Measurements from ENCODE around the gene CPED1. TPM values are rescaled to one million over a fixed set of nuclear protein-coding genes. Genes with fewer than 3 reads are reported as not detected.

The CPED1 gene
- total and polyA plus RNA-seq, 7 donors = 1.2 to 120 (median 79.6) TPM

GRCh38 chr7:121266307-121266894 lies 277.9 kb downstream of the CPED1 start:
- H3K27me3 ChIP-seq = no peaks in the 10 kb centered on the region
- H3K4me1 ChIP-seq = peaks cover 0 to 3% (median 0%) of the 10 kb centered on the region in 4 donors
- no peak overlapping the region for H3K4me3 ChIP-seq
- 80 to 85% methylated on average over 3 of the region's 3 CpGs for WGBS, 2 donors
- intact Hi-C loops (cut with DNase I) = no loop called here
- peaks cover 0 to 40% (median 5%) of the 10 kb centered on the region in 4 donors for H3K36me3 ChIP-seq
- TF ChIP-seq POLR2AphosphoS5 (IDR thresholded peaks at IDR 0.05) (no peak), EP300 (IDR thresholded peaks at IDR 0.05) (no peak), POLR2A (IDR thresholded peaks at IDR 0.05) (no peak), CTCF (IDR thresholded peaks at IDR 0.05) (no peak)
- H3K9me3 ChIP-seq = no peaks in the 10 kb centered on the region
- H3K27ac ChIP-seq = no peak overlapping the region
- DNase-seq = no peak

- no peak for DNase-seq
- Histone ChIP-seq H3K4me3 (no peak overlapping the region), H3K27me3 (no peaks in the 10 kb centered on the region), H3K4me1 (no peaks in the 10 kb centered on the region), H3K9me3 (no peaks in the 10 kb centered on the region), H3K36me3 (peaks cover 0 to 44% (median 5%) of the 10 kb centered on the region in 4 donors), H3K27ac (no peak overlapping the region)
- TF ChIP-seq POLR2AphosphoS5 (IDR thresholded peaks at IDR 0.05) (no peak), EP300 (IDR thresholded peaks at IDR 0.05) (no peak), CTCF (IDR thresholded peaks at IDR 0.05) (no peak), POLR2A (IDR thresholded peaks at IDR 0.05) (no peak)
- intact Hi-C loops (cut with DNase I) = no loop called here
- 80 to 84% methylated on average over 1 of the region's 1 CpG for WGBS, 2 donors
Measured at GRCh38 chr7:121267612-121268011, 279.1 kb downstream of the CPED1 start.

- Histone ChIP-seq H3K9me3 (no peaks in the 10 kb centered on the region), H3K4me3 (no peak overlapping the region), H3K27me3 (no peaks in the 10 kb centered on the region), H3K4me1 (no peaks in the 10 kb centered on the region), H3K27ac (no peak overlapping the region), H3K36me3 (peaks cover 0 to 44% (median 5%) of the 10 kb centered on the region in 4 donors)
- 93 to 97% methylated on average over 3 of the region's 3 CpGs for WGBS, 2 donors
- DNase-seq = no peak
- TF ChIP-seq CTCF (IDR thresholded peaks at IDR 0.05) = no peak
- no peak for TF ChIP-seq POLR2AphosphoS5 (IDR thresholded peaks at IDR 0.05)
- no peak for TF ChIP-seq POLR2A (IDR thresholded peaks at IDR 0.05)
- no peak for TF ChIP-seq EP300 (IDR thresholded peaks at IDR 0.05)
- intact Hi-C loops (cut with DNase I) = no loop called here
Measured at GRCh38 chr7:121269798-121270197, 281.3 kb downstream of the CPED1 start.

- DNase-seq = no peak
- WGBS, 2 donors = 29 to 61% methylated on average over 2 of the region's 2 CpGs
- Histone ChIP-seq H3K4me1 (no peaks in the 10 kb centered on the region), H3K9me3 (no peaks in the 10 kb centered on the region), H3K27me3 (no peaks in the 10 kb centered on the region), H3K36me3 (peaks cover 0 to 38% (median 5%) of the 10 kb centered on the region in 4 donors), H3K4me3 (no peak overlapping the region), H3K27ac (no peak overlapping the region)
- intact Hi-C loops (cut with DNase I) = no loop called here
- no peak for TF ChIP-seq CTCF (IDR thresholded peaks at IDR 0.05)
Measured at GRCh38 chr7:121271098-121271497, 282.6 kb downstream of the CPED1 start.

GRCh38 chr7:121271916-121272315 lies 283.4 kb downstream of the CPED1 start:
- no peaks in the 10 kb centered on the region for H3K9me3 ChIP-seq
- intact Hi-C loops (cut with DNase I) = no loop called here
- no peaks in the 10 kb centered on the region for H3K4me1 ChIP-seq
- no peak overlapping the region for H3K27ac ChIP-seq
- no peaks in the 10 kb centered on the region for H3K27me3 ChIP-seq
- no peak for DNase-seq
- H3K4me3 ChIP-seq = no peak overlapping the region
- 96 to 97% methylated on average over 2 of the region's 2 CpGs for WGBS, 2 donors
- no peak for TF ChIP-seq EP300 (IDR thresholded peaks at IDR 0.05)
- TF ChIP-seq CTCF (IDR thresholded peaks at IDR 0.05) = no peak
- no peak for TF ChIP-seq POLR2A (IDR thresholded peaks at IDR 0.05)
- no peak for TF ChIP-seq POLR2AphosphoS5 (IDR thresholded peaks at IDR 0.05)
- H3K36me3 ChIP-seq = peaks cover 0 to 30% (median 5%) of the 10 kb centered on the region in 4 donors
